GM18526 (cell line): ENCODE results near the gene TFCP2L1.

ENCODE experiments used
- POLR2A ChIP-seq: IDR thresholded peaks from 3 replicates; pipeline ENCODE4 v1.6.1; 2011; ENCODE audit not compliant: insufficient read length; ENCODE audit errors: extremely low read depth

Gene TFCP2L1

DNA sequence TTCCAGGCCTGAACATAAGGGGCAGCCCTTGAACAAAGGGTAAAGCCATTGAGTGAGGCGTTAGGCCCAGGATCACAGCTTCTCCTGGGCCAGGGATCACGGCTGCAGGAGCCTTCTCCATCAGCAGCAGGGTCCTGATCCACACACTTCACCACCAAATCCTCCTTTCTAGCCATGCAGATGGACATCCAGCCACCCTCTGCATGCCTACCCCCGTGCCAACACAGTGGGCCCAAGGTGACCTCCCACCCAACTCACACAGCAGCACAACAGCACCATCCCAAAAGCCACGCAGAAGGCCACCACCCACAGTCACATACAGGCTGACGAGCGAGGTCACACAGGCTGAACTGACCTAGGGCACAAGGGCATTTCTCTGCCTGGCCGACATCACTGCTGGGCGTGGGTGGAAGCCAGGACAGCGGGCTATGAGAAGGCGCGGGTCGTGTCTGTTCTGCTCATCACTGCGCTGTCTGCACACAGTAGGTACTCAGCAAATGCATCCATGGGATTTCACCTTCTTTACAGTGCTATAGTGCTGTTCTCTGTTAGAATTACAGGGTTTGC, 31.2 kb downstream of the TFCP2L1 start:
- no peak for TF ChIP-seq POLR2A

DNA sequence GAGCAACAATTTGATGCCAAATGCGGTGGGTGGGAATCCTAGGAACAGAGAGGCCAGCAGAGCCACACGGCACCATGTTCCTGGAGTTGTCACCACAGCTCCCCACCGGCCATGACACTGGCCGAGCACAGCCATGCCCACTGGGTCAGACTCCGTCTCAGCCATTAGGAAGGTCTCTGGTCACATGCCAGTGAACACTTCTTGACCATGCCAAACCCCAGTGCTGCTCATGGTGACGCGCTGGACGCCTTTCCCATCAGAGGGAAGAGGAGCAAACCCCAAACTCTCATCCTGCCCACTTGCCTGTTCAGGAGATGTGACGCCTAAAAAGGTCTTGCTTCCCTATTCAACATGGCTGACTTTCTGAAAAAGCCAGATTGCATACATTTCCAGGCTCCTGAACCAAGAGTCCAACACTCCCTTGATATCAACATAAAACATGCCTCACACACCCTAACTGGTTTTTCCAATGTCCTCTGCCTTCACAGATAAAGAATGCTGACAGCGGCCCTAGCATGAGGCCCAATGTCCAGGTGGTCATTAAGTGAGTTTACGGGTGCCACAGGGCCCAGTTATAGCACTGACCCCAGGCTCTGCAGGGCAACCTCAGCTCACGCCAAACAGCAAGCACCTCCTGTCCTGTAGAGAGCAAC, 31.9 kb downstream of the TFCP2L1 start:
- no peak for TF ChIP-seq POLR2A

DNA sequence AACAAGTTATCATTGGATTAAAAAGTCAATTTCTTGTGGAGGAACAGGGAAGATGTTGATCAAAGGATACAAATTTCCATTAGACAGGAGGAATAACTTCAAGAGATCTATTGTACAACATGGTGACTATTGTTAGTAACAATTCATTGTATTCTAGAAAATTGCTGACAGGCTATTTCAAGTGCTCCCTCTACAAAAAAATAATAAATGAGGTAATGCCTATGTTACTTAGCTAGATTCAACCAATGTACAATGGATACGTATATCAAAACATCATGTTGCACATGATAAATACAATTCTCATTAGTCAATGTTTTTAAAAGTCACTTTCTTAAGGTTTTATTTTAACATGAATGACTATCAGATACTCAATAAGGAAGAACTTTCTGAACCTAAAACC, 33.5 kb downstream of the TFCP2L1 start:
- TF ChIP-seq POLR2A = no peak

DNA sequence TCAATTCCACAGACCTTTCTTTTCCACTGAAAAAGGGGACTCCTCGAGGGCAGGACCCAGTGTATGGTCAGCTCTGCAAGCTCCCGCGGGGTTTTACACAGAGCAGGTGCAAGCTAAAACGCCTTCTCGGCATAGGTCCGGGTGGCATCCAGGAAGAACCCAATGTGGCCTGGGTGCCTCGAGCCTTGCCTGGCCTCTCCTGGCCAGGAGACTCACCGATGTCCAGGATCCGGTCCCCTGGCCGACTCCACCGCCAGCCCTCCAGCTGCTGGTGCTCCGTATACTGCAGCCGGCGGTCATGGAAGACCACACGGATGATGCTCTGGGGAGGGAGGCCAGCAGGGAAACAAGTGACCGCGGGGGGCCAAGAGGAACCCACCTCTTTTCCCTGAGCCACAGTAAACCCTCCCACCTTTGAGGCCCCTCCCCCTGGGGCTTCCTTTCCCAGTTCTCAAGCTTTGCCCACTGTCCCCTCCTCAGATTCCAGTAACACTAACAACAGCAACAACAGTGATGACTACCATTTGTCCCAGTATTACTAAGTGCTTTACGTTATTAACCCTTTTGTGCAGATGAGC, 36.1 kb downstream of the TFCP2L1 start:
- TF ChIP-seq POLR2A = no peak

DNA sequence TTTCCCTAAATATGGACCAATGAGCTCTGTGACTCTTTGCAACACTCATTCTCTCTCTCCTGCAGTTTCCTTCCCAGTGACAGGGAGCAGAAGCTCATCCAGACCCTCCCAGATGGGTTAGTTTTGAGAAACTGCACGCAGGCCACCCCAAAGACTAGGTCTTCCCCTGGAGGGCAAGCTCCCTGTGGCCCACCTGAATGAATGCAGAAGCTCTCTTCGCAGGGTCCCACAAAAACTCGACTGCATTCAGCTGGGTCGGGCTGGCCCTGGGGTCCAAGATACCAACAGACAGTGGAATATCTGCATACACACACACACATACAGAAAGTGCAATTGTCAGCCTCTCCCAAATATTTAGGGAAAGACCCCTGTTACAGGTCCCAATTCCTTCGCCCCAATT, 37.0 kb downstream of the TFCP2L1 start:
- no peak for TF ChIP-seq POLR2A

DNA sequence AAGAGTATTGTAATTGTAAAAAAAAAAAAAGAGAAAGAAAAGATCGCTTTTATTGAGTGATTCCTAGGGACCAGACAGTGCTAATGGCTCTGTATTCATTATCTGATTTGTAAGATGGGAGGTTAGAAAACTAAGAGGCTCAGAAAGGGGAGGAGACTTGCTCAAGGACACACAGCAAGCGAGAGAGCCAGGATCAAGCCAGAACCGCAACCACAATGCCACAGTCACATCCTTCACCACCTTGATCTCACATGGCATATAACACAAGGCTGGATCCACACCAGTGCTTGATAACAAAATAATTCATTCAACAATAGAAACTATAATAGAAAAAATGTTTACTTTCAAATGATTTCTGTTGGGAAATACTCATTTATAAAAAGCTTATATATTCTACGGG, 37.5 kb downstream of the TFCP2L1 start:
- TF ChIP-seq POLR2A = no peak

DNA sequence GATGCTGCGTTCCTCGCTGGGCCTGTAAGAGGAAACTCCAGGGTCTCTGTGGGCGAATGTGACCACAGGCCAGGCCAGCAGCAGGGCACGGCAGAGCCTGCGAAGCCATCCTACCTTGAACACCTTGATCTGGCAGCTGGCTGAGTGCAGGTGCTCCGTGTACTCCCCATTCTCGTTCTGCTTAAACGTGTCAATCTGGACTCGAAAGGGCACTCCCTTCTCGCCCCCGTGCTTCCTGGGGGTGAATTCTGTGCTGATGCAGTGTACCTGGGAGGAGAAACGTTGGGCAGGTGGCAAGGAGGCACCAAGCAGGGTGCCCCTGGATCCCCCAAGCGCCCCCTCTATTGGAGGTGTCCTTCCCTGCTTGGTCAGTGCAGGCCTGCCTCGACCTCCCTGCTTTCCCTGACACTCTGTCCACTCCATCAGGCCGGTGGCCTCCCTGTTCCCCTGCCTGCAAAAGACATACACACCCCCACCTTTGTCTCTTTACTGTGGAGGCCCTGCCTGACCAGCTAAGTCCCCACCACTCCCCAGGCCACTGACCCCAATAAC, 38.2 kb downstream of the TFCP2L1 start:
- no peak for TF ChIP-seq POLR2A

DNA sequence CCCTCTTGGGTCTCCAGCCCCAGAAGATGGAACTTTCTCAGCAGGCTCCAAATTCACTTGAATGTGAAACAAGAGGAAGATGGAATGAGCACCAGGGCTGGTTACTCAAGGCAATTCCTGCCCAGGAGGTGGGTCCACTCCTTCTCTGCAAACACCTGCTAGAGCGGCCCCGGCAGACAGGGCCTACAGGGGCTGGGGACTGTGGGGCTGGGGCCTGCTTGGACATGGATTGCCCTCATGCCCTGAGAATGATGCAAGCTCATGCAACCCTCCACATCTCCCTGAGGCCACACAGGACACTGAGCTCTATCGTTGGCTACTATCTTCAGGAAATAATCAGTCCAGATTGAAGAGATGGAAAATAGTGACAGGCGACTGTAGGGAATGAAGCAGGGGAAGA, 39.1 kb downstream of the TFCP2L1 start:
- TF ChIP-seq POLR2A = no peak

DNA sequence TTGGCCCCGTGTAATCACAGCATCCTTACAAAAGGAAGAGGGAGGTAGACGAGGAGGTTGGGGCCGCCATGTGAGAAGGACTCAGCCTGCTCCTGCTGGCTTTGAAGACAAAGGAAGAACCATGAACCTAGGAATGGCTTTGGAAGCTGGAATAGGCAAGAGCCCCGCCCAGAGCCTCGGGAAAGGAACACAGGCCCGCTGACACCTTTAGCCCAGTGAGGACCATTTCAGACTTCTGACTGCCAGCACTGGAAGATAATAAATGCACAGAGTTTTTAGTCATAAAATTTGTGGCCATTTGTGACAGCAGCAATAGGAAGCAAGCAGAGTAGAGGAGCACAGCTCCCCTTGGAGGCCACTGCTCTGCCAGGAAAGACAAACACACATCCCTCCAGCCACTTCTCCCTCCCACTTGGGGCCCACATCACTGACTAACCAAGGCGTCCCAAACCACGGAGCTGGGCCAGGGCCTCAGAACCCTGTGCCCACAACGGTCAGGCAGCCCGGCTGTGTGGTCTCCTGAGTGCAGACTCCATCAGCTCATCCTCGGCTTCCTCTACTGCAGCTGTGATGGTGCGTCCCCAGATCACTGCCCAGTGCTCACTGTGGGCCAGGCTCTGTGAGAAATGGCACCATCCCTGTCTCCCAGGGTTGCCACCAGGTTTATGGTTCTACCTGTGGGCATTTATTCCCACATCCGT, 39.7 kb downstream of the TFCP2L1 start:
- TF ChIP-seq POLR2A = no peak

DNA sequence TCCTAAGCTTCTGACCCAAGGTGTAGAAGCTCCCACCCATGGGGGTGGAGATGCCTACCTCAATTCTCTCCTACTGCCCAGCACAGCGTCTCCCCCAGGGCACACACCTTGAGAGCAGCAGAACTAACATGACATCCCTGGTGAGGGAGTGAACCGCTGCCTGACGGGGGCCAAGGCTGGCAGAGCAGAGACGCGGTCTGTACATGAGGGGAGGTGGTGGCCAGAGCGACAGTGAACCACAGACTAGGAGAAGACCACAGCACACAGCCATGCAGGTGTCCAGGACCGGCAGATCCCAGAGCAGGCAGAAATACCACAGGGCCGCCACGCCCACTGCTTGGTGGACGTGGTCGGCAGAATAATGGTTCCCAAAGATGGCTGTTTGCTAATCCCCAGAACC, 40.4 kb downstream of the TFCP2L1 start:
- no peak for TF ChIP-seq POLR2A

DNA sequence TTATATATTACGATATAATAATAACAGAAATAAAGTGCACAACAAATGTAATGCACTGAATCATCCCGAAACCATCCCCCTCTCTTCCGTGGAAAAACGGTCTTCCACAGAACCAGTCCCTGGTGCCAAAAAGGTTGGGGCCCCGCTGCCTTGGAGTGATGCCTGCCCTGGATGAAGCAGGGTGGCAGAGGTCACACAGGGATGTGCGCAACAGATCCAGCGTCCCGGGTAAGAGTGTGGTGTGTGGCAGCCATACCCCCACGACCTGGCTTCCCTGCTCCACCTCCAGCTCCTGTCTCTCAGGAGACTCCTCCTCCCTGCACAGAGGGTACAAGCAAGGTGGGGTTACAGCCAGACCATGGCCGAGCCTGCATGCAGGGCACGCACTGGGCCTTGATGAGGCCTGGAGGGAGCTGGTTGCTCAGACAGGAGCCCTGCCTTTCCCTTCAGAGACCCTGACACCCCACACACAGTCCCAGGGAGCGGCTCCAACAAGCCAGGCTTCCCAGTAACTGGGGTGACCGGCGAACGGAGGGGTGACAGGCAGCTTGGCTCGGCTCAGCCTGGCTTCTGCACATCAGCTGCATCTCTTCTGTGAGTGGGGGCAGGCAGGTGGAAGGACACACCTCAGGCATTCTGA, 41.1 kb downstream of the TFCP2L1 start:
- TF ChIP-seq POLR2A = no peak

DNA sequence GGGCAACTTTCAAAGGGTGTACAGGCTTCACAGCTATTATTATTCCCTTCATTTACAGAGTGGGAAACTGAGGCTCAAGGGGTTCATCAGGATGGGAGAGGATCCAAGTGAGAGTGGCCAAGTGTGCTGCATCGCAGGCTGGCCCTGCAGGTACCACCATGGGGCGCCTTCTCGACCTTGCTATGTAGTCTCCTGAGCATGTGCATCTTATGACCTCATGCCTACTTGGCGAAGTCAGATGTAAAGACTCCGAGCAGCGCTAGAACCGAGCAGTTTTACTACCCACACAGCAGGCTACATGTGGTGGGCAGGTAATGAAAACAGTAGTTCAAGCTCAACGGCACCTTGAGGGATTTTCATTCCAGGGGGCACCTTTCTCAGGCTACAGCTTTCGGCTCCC, 42.0 kb downstream of the TFCP2L1 start:
- TF ChIP-seq POLR2A = no peak

DNA sequence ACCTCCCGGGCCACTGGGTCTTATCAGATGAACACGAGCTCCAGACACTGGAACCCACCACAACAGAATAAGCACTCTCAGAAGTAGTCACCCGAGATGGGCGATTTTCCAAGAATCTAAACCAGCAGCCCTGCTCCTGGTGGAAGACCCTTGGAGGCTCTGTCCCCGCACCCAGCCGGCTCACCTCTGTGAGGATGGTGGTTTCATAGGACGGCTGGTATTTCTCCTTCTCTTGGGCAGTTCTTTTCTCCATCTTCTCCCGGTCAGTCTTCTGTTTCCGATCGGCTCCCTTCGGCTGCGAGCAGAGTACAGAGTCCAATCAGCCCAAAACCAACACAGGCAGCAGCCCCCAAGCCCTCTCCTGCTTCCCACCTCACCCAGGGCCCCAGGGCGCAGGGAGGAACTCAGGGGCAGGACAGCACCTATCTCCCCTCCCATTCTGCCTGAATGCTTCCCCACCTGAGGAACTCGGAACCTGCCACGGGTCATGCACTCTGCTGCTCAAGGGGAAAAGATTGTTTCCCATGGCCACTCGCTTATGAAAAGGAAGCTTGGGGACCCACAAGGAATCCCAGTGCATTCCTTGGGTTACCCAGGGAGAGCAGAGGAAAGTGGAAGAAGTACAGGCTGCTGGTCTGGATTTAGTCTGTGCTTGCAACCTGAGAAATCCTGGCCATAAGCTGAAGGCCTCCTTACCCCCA, 42.7 kb downstream of the TFCP2L1 start:
- no peak for TF ChIP-seq POLR2A

DNA sequence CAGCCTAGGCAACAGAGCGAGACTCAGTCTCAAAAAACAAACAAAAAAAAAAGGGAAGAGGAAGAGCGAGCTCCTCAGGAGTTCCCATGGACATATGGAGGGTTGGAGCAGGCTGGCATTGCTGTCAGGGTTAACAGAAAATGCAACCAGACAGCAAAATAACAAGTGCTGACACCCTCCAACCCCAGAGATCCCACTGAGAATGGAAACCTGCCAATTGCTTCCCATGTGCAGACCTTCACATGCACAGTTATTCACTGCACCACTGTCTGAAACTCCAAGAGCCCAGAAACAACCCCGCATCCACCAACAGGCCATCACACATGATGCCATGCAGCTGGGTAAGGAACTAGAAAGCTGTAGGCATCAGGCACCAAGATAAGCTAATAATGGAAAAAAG, 43.5 kb downstream of the TFCP2L1 start:
- no peak for TF ChIP-seq POLR2A

DNA sequence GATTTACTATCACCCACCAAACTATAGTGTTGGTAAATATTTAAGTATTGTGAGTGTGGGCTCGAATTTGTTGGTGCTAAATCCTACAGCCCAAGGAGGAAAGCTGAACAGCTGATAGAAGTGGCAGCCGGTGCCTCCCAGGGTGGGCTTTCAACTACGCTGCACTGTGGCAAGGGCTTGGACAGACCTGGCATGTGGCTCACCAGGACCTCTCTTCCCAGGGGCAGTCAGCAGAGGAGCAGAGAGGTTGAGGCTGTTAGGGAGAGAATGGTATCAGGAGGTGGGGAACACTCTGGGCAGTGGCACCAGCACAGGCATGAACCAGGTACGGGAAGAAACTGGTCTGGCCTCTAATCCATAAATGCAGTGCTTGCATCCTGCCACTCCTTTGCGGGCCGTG, 44.6 kb downstream of the TFCP2L1 start:
- TF ChIP-seq POLR2A = no peak
